Measurements from ENCODE around the gene OR1S1.

Gene OR1S1

GRCh38 chr11:58188770-58189169 is 23.8 kb upstream of the OR1S1 start, which contains the start of gene OR9Q2:
Gene OR9Q2 (plus strand): TSS chr11:58189070. CDS start chr11:58190491, 1,421 bp downstream.
- H3K27ac ChIP-seq (ENCODE audit: low read depth, low read length): no peak within 1 kb of the TSS
- no peak within 1 kb of the TSS for H4K12ac ChIP-seq (ENCODE audit: low read depth, low read length)
- H3K14ac ChIP-seq (ENCODE audit: low read length): no peak within 1 kb of the TSS
- H2BK12ac ChIP-seq (ENCODE audit: low read length): no peak within 1 kb of the TSS
- no peak within 1 kb of the TSS for H3K23ac ChIP-seq (ENCODE audit: low read length)
- no peaks in the 10 kb centered on the region for H3K4me1 ChIP-seq (ENCODE audit: control insufficient read depth in 1 of 2, insufficient read depth in 2 of 2, low read length in 2 of 2)
- no peak within 1 kb of the TSS for H2BK120ac ChIP-seq (ENCODE audit: insufficient read depth, low read length, poor library complexity)
- no peak within 1 kb of the TSS for H3K9ac ChIP-seq (ENCODE audit: low read length)
- no peak for DNase-seq
- H3K79me1 ChIP-seq (ENCODE audit: low read length): no peaks in the 10 kb centered on the region
- no peaks in the 10 kb centered on the region for H3K27me3 ChIP-seq (ENCODE audit: insufficient read depth, low read length)
- H2BK5ac ChIP-seq (ENCODE audit: low read depth, low read length, poor library complexity): no peak within 1 kb of the TSS
- H2AFZ ChIP-seq (ENCODE audit: insufficient read depth, low read length, poor library complexity): no peak within 1 kb of the TSS
- no CpG with 5 or more reads among the region's 2 CpGs for WGBS (ENCODE audit: extremely low coverage, insufficient coverage, insufficient read length)
- H3K4ac ChIP-seq (ENCODE audit: low read depth, low read length): no peak within 1 kb of the TSS
- no peak within 1 kb of the TSS for H3K4me3 ChIP-seq (ENCODE audit: low read depth, low read length)
- no peaks in the 10 kb centered on the region for H3K36me3 ChIP-seq (ENCODE audit: control insufficient read depth in 1 of 2, insufficient read depth in 2 of 2, low read length in 2 of 2)
- H2AK5ac ChIP-seq (ENCODE audit: low read length): no peak within 1 kb of the TSS
- no peak within 1 kb of the TSS for H3K18ac ChIP-seq (ENCODE audit: low read length)
- H3K79me2 ChIP-seq (ENCODE audit: control insufficient read depth, insufficient read depth, low read length, poor library complexity): no peaks in the 10 kb centered on the region
- no peak within 1 kb of the TSS for H3K4me2 ChIP-seq (ENCODE audit: low read length)
- H4K91ac ChIP-seq (ENCODE audit: low read depth, low read length): no peak within 1 kb of the TSS
- H3K9me3 ChIP-seq (ENCODE audit: insufficient read depth, low read depth, low read length): peaks cover 1% of the 10 kb centered on the region
- no peak within 1 kb of the TSS for H4K8ac ChIP-seq (ENCODE audit: low read depth, low read length)

GRCh38 chr11:58192229-58192628 is 20.3 kb upstream of the OR1S1 start:
- H3K18ac ChIP-seq (ENCODE audit: low read length): no peak overlapping the region
- H3K23ac ChIP-seq (ENCODE audit: low read length): no peak overlapping the region
- H2AFZ ChIP-seq (ENCODE audit: insufficient read depth, low read length, poor library complexity): no peak overlapping the region
- H3K36me3 ChIP-seq (ENCODE audit: control insufficient read depth in 1 of 2, insufficient read depth in 2 of 2, low read length in 2 of 2): no peaks in the 10 kb centered on the region
- peaks cover 1% of the 10 kb centered on the region for H3K9me3 ChIP-seq (ENCODE audit: insufficient read depth, low read depth, low read length)
- H3K4me1 ChIP-seq (ENCODE audit: control insufficient read depth in 1 of 2, insufficient read depth in 2 of 2, low read length in 2 of 2): no peaks in the 10 kb centered on the region
- no peaks in the 10 kb centered on the region for H3K27me3 ChIP-seq (ENCODE audit: insufficient read depth, low read length)
- H2AK5ac ChIP-seq (ENCODE audit: low read length): no peak overlapping the region
- no peak overlapping the region for H2BK120ac ChIP-seq (ENCODE audit: insufficient read depth, low read length, poor library complexity)
- H2BK5ac ChIP-seq (ENCODE audit: low read depth, low read length, poor library complexity): no peak overlapping the region
- no peak overlapping the region for H3K9ac ChIP-seq (ENCODE audit: low read length)
- no peak overlapping the region for H2BK12ac ChIP-seq (ENCODE audit: low read length)
- no peak for DNase-seq
- H3K27ac ChIP-seq (ENCODE audit: low read depth, low read length): no peak overlapping the region
- no peak overlapping the region for H4K12ac ChIP-seq (ENCODE audit: low read depth, low read length)
- no peaks in the 10 kb centered on the region for H3K79me1 ChIP-seq (ENCODE audit: low read length)
- no CpG with 5 or more reads among the region's 3 CpGs for WGBS (ENCODE audit: extremely low coverage, insufficient coverage, insufficient read length)
- no peaks in the 10 kb centered on the region for H3K79me2 ChIP-seq (ENCODE audit: control insufficient read depth, insufficient read depth, low read length, poor library complexity)
- H3K4ac ChIP-seq (ENCODE audit: low read depth, low read length): no peak overlapping the region
- H3K14ac ChIP-seq (ENCODE audit: low read length): no peak overlapping the region
- no peak overlapping the region for H4K8ac ChIP-seq (ENCODE audit: low read depth, low read length)
- no peak overlapping the region for H4K91ac ChIP-seq (ENCODE audit: low read depth, low read length)
- H3K4me3 ChIP-seq (ENCODE audit: low read depth, low read length): no peak overlapping the region
- H3K4me2 ChIP-seq (ENCODE audit: low read length): no peak overlapping the region

- Histone ChIP-seq H3K18ac (ENCODE audit: low read length) (no peak overlapping the region), H2BK12ac (ENCODE audit: low read length) (no peak overlapping the region), H3K4me1 (ENCODE audit: control insufficient read depth in 1 of 2, insufficient read depth in 2 of 2, low read length in 2 of 2) (no peaks in the 10 kb centered on the region), H4K8ac (ENCODE audit: low read depth, low read length) (no peak overlapping the region), H2AK5ac (ENCODE audit: low read length) (no peak overlapping the region), H2BK5ac (ENCODE audit: low read depth, low read length, poor library complexity) (no peak overlapping the region), H3K79me1 (ENCODE audit: low read length) (no peaks in the 10 kb centered on the region), H3K9ac (ENCODE audit: low read length) (no peak overlapping the region), H3K4me2 (ENCODE audit: low read length) (no peak overlapping the region), H3K23ac (ENCODE audit: low read length) (no peak overlapping the region), H3K4me3 (ENCODE audit: low read depth, low read length) (no peak overlapping the region), H3K27ac (ENCODE audit: low read depth, low read length) (no peak overlapping the region), H2AFZ (ENCODE audit: insufficient read depth, low read length, poor library complexity) (no peak overlapping the region), H3K14ac (ENCODE audit: low read length) (no peak overlapping the region), H3K9me3 (ENCODE audit: insufficient read depth, low read depth, low read length) (peaks cover 1% of the 10 kb centered on the region), H3K4ac (ENCODE audit: low read depth, low read length) (no peak overlapping the region), H4K91ac (ENCODE audit: low read depth, low read length) (no peak overlapping the region), H3K36me3 (ENCODE audit: control insufficient read depth in 1 of 2, insufficient read depth in 2 of 2, low read length in 2 of 2) (no peaks in the 10 kb centered on the region), H3K79me2 (ENCODE audit: control insufficient read depth, insufficient read depth, low read length, poor library complexity) (no peaks in the 10 kb centered on the region), H3K27me3 (ENCODE audit: insufficient read depth, low read length) (no peaks in the 10 kb centered on the region), H4K12ac (ENCODE audit: low read depth, low read length) (no peak overlapping the region), H2BK120ac (ENCODE audit: insufficient read depth, low read length, poor library complexity) (no peak overlapping the region)
- DNase-seq: no peak
Observed at GRCh38 chr11:58193391-58193790, 19.1 kb upstream of the OR1S1 start.

GRCh38 chr11:58195939-58196338 is 16.6 kb upstream of the OR1S1 start:
- H3K79me2 ChIP-seq (ENCODE audit: control insufficient read depth, insufficient read depth, low read length, poor library complexity): no peaks in the 10 kb centered on the region
- no peak for DNase-seq
- no peak overlapping the region for H2BK12ac ChIP-seq (ENCODE audit: low read length)
- no peak overlapping the region for H4K8ac ChIP-seq (ENCODE audit: low read depth, low read length)
- no peak overlapping the region for H3K4me3 ChIP-seq (ENCODE audit: low read depth, low read length)
- H3K4me2 ChIP-seq (ENCODE audit: low read length): no peak overlapping the region
- no peak overlapping the region for H4K12ac ChIP-seq (ENCODE audit: low read depth, low read length)
- H3K14ac ChIP-seq (ENCODE audit: low read length): no peak overlapping the region
- no peak overlapping the region for H3K18ac ChIP-seq (ENCODE audit: low read length)
- no peak overlapping the region for H2BK5ac ChIP-seq (ENCODE audit: low read depth, low read length, poor library complexity)
- no peak overlapping the region for H4K91ac ChIP-seq (ENCODE audit: low read depth, low read length)
- no peak overlapping the region for H3K4ac ChIP-seq (ENCODE audit: low read depth, low read length)
- H3K23ac ChIP-seq (ENCODE audit: low read length): no peak overlapping the region
- H3K27me3 ChIP-seq (ENCODE audit: insufficient read depth, low read length): no peaks in the 10 kb centered on the region
- no peaks in the 10 kb centered on the region for H3K36me3 ChIP-seq (ENCODE audit: control insufficient read depth in 1 of 2, insufficient read depth in 2 of 2, low read length in 2 of 2)
- no peaks in the 10 kb centered on the region for H3K79me1 ChIP-seq (ENCODE audit: low read length)
- H3K4me1 ChIP-seq (ENCODE audit: control insufficient read depth in 1 of 2, insufficient read depth in 2 of 2, low read length in 2 of 2): no peaks in the 10 kb centered on the region
- H2AFZ ChIP-seq (ENCODE audit: insufficient read depth, low read length, poor library complexity): no peak overlapping the region
- H3K27ac ChIP-seq (ENCODE audit: low read depth, low read length): no peak overlapping the region
- no peak overlapping the region for H2BK120ac ChIP-seq (ENCODE audit: insufficient read depth, low read length, poor library complexity)
- WGBS (ENCODE audit: extremely low coverage, insufficient coverage, insufficient read length): no CpG with 5 or more reads among the region's 2 CpGs
- no peak overlapping the region for H3K9ac ChIP-seq (ENCODE audit: low read length)
- H2AK5ac ChIP-seq (ENCODE audit: low read length): no peak overlapping the region
- H3K9me3 ChIP-seq (ENCODE audit: insufficient read depth, low read depth, low read length): no peaks in the 10 kb centered on the region
